ENCODE measurements around the gene NCKAP5.

GRCh38 chr2:133515271-133515670 is 53.0 kb downstream of the NCKAP5 start:
- TF ChIP-seq CTCF (IDR thresholded peaks at IDR 0.05) (no peak), POLR2A (IDR thresholded peaks at IDR 0.05) (no peak)
